Kidney epithelial cell (primary cell): ENCODE results near the gene UBE2I. TPM values are rescaled to one million over a fixed set of nuclear protein-coding genes. Genes with fewer than 3 reads are reported as not detected.

Experiments used
- DNase-seq: peaks from one replicate; pipeline ENCODE4 v3.0.0-alpha.2; 2010; ENCODE audit warnings: low read depth
- H3K27me3 ChIP-seq: 2 replicates; pipeline ENCODE4 v1.6.0; 2011; ENCODE audit warnings: low read length; ENCODE audit not compliant: control insufficient read depth, insufficient read depth
- H3K36me3 ChIP-seq: 2 replicates; pipeline ENCODE4 v1.5.1; 2011; ENCODE audit warnings: low read length; ENCODE audit not compliant: control insufficient read depth, insufficient read depth
- H3K4me3 ChIP-seq: 2 replicates; pipeline ENCODE4 v1.5.1; 2011; ENCODE audit warnings: low read depth, mild to moderate bottlenecking, control low read depth, low read length
- total RNA-seq: library from RNA; depleted of rRNA; stranded (reverse); fragments of >200 nt; gene quantifications from 2 replicates; pipeline ENCODE4 v1.2.3, GENCODE V29; 2015
- TF ChIP-seq, protein P1 (sequence below): IDR thresholded peaks from 2 replicates; pipeline ENCODE4 v1.5.1; 2011; ENCODE audit warnings: mild to moderate bottlenecking, moderate library complexity, low read length, control low read depth, inconsistent platforms; ENCODE audit not compliant: insufficient read depth, poor library complexity, severe bottlenecking

Gene UBE2I
- total RNA-seq, 1 donor from 2014 or later, result 139 TPM

DNA sequence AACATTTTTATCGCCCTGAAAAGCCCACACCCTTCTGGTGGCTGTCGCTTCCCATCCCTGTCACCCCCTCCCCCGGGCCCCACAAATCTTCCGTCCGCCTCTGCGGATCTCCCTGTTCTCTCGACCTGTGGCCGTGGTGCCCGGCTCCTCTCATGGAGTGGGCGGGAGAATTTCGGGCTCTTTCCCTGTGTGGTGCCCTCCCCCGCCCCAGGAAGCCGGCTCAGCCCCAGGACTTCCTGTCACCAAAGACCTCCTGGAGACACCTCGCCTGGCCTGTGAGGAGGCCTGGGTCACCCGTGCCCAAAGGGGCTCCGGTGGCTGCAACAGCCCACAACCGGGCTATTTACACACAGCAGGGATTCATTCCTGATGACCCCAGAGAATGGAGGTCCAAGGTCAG lies 26.1 kb upstream of the UBE2I start:
- Histone ChIP-seq H3K4me3 (no peak overlapping the region), H3K36me3 (no peaks in the 10 kb centered on the region), H3K27me3 (peaks cover 67% of the 10 kb centered on the region)
- DNase-seq, result no peak
- TF ChIP-seq, protein P1, sequence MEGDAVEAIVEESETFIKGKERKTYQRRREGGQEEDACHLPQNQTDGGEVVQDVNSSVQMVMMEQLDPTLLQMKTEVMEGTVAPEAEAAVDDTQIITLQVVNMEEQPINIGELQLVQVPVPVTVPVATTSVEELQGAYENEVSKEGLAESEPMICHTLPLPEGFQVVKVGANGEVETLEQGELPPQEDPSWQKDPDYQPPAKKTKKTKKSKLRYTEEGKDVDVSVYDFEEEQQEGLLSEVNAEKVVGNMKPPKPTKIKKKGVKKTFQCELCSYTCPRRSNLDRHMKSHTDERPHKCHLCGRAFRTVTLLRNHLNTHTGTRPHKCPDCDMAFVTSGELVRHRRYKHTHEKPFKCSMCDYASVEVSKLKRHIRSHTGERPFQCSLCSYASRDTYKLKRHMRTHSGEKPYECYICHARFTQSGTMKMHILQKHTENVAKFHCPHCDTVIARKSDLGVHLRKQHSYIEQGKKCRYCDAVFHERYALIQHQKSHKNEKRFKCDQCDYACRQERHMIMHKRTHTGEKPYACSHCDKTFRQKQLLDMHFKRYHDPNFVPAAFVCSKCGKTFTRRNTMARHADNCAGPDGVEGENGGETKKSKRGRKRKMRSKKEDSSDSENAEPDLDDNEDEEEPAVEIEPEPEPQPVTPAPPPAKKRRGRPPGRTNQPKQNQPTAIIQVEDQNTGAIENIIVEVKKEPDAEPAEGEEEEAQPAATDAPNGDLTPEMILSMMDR, result no peak

DNA sequence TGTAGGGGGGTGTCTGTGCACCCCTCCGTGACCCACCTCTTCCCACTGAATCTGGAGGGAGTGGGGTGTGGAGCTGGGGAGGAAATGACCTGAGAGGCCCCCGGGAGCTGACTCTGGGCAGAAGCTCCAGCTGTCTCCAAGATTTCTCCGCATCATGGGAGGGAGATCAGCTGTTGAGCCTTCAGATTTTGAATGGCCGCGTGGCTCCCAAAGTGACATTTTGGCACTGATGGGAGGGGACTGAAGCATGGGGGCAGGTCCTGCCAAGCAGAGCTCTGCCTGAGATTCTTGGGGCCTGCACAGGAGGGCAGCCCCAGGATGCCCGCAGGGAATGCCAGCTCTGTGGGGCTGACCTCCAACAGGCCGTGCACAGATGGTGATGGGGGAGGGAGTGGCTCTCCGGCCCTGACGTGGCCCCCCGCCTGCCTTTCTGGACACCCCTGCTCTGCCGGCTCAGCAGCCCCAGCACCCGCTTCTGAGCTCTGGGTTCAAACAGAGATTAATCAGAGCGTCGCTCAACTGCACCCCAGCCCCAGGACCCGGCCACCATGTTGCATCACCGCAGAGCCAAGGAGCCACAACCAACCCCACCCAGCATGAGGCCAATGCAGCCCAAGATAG lies 25.3 kb upstream of the UBE2I start:
- Histone ChIP-seq H3K36me3 (no peaks in the 10 kb centered on the region), H3K27me3 (peaks cover 67% of the 10 kb centered on the region), H3K4me3 (no peak overlapping the region)
- TF ChIP-seq, protein P1, result no peak
- no peak for DNase-seq

DNA sequence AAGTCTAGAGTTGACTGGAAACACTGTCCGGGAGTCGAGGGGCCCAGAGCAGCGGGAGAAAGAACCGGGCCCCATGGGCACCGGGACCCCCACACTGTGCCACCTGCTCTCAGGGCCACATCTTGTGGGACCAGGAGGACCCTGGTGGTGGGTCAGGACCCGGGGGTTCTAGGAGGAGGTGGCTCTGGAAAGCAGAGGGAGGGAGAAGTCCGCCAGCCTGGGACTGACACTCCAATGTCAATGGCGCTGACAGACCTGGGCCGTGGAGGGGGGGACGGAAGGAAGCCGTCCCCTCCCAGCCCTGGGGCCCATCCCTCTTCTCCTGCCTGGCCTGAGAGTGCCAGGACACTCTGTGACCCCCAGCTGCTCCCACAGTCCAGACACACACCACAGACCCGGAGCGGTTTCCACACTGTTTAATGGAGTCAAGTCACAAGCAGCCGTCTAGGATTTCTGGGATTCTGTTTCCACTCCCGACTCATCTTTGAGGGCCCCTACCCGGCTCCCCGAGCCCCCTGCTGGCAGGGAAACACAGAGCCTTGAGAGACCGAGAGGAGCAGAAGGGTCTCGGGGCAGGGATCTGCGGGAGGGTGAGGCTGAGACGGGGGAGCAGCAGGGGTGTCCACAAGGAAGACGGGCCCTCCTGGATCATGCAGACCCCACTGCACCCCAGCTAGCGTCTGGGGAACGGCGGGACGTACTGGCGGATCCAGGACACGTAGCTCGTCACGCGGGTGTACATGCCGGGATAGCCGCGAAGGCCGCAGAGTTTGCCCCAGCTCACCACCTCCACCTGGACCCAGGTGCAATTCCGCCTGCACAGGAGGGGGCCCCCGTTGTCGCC lies 23.5 kb upstream of the UBE2I start:
- DNase-seq, result no peak
- H3K4me3 ChIP-seq, result no peak overlapping the region
- no peaks in the 10 kb centered on the region for H3K36me3 ChIP-seq
- TF ChIP-seq, protein P1, result peak; percentile 22
- peaks cover 70% of the 10 kb centered on the region for H3K27me3 ChIP-seq

DNA sequence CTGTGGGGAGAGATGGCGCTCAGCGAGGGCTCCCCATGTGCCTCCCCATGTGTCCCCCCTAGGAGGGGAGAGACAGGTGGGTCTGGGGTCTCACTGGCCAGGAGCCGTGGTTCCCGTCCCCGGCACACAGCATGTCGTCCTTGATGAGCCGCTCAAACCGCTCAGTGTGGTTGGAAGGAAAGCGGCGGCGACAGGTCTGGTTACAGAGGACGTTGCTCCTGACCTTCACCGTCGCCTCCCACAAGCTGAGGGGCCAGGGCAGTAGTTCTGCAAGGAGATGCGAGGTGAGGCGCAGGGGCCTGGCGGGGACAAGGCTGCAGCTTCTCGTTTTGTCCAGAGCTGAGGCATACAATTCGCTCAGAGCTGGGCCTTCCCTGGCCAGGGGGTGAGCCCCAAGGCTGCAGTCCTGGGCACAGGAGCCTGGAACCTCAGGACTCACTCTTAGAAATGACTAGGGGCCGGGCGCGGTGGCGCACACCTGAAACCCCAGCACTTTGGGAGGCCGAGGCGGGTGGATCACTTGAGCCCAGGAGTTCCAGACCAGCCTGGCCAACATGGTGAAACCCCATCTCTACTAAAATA lies 22.8 kb upstream of the UBE2I start:
- Histone ChIP-seq H3K4me3 (no peak overlapping the region), H3K36me3 (no peaks in the 10 kb centered on the region), H3K27me3 (peaks cover 76% of the 10 kb centered on the region)
- TF ChIP-seq, protein P1, result no peak
- no peak for DNase-seq

DNA sequence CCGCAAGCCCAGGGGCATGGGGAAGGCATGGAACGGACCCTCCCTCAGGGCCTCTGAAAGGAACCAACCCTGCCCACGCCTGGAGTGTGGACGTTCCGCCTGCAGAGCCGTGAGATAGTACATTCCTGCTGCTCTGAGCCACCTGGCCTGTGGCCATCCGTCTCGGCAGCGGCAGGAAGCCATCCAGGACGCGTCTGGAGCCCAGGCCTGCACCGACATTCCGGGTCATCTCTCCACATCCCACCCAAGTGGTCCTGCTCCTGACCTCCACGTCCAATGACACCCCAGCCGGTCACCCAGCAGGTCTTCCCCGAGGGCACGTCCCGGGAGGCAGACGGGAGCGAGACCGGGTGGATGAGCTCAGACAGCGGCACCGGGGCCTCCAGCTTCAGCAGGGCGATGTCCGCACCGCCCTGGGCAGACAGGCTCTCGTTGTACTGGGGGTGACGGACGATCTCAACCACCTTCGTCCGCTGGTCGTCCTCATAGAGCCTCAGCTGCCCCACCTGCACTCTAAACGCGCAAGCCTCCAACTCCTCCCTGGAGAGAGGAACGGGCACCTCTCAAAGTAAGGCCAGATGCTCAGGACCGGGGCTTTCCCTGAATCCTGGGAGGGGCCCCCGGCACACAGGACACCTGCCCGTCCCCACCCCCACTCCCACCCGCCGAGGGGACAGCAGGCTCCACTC lies 21.3 kb upstream of the UBE2I start:
- no peak overlapping the region for H3K4me3 ChIP-seq
- DNase-seq, result no peak
- H3K36me3 ChIP-seq, result no peaks in the 10 kb centered on the region
- TF ChIP-seq, protein P1, result no peak
- peaks cover 79% of the 10 kb centered on the region for H3K27me3 ChIP-seq
